Cerebellar nuclear complex (tissue), 1 donor: Measurements from ENCODE around the gene FRMD4B.

Experiments used
- DNase-seq, 2 experiments: peaks; one replicate each; lab custom pipeline; 2025; lab: John Stamatoyannopoulos, UW

Gene FRMD4B

DNA sequence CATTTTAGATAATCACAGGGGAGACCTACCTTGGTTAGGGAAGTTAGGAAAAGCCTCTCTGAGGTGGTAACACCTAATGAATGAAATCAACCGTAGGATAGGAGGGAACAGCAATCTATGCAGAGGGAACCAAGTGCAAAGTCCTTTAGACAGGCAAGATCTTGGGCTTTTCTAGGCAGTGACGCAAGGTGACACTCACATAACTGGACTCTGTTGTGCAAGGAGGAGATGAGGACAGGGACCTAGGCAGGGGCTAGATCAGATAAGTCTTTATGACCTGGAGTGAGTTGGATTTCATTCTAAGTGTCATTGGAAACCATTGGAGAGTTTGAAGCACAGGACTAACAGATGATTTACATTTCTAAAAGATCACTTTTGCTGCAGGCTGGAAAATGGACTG lies 258.9 kb downstream of the FRMD4B start:
- no peak for DNase-seq

DNA sequence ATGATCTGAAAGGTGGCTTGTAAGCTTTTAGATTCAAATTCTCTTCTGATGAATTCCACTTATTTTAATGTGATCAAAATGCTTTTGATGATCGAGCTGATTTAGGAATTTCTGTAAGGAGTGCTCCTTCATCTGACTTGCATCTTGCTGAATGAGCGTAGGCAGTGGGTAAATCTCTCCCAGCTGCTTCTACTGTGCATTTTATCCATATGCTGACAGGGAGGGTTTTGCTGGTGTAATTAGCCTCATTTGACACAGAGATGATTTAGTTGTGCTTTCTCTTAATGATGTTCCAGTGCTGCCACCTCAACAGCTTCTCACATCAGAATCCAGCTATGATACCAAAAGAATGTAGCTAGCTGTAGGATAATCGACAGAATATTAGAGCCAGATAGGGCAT lies 259.7 kb downstream of the FRMD4B start:
- no peak for DNase-seq

- DNase-seq = no peak
Observed at GRCh38 chr3:69122403-69122802, 263.5 kb downstream of the FRMD4B start, which contains the start of gene LMOD3. Gene LMOD3, minus strand, starts transcription at chr3:69122595. Its CDS starts 209 bp downstream, at chr3:69122386.

GRCh38 chr3:69121950-69122349 lies 263.9 kb downstream of the FRMD4B start:
- no peak for DNase-seq

DNA sequence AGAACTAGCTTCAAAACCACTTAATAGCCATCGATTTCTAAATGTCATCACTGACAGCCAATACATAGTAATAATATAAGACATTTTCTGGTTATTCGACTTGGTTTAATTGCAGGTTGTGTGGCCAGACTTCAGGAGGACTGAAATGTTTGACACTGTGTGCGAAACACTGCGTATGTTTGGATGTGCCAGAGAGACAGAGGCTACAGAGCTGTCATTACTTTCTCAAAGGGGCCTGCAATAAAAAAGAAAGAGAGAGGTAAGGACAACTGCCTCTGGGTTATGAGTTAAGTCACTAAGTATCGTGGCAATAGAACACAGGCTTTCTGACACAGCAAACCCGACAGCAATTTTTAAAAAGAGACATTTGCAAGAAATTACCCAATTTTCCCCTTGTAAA lies 264.4 kb downstream of the FRMD4B start:
- DNase-seq = no peak

DNA sequence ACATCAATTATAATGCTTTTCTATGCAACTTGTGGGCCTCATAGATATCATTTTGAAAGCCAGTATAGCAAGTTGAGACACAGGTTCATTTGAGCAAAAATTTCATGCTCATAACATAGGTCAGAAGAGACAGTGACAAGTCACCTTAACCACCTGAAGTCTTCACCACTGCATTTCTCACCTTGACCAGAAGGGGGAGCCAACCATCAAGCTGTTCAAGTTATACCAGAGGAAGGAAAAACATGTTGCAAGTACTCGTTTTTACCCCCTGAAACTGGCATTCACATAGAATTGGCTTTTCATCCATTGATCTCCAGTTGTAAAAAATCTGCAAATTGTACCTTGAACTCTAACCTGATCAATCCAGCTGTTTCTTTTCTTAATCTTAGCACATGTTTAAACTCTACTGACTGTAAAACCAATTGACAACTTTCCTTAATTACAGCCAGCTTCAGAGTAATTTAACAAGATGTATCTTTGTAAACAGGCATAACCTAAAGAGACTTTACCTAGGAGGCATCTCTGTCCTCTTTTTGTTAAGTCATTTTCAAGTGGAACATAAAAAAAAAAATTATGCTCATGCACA lies 264.9 kb downstream of the FRMD4B start:
- no peak for DNase-seq
